ENCODE results near the gene CLEC1A. TPM values are rescaled to one million over a fixed set of nuclear protein-coding genes. Genes with fewer than 3 reads are reported as not detected.
"Not testable (repeated sequence)": the region's sequence is repeated elsewhere in the genome, so short reads cannot be mapped to it uniquely, and the experiment has no call there.

Gene CLEC1A
- total RNA-seq, 1 donor from 2014 or later: 2.2 TPM

DNA sequence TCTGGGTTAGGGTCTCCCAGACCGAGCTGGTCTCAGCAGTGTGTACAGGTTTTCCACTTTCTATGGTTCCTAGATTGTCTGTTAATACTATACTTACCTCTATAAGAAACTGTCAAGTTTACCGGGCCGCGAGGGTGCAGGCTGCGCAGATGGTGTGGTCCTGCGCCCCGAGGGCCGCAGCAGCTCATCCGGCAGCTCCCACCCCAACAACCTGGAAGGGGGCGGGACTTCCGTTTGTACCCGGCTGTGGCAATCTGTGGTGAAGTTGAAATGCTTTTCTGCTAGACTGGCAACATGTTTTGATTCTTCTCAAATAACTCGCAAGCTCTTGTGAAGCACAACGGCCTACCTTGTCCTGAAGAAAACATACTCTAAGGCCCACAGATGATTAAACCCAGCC is 68.3 kb downstream of the CLEC1A start, which contains the start of gene CLEC9A:
CLEC9A (plus strand) TSS at position 237 of the 400 bp plus-strand sequence. CDS start 22,006 bp downstream, outside the sequence.
- DNase-seq (ENCODE audit: extremely low spot score in 2 of 2): no peak
- Histone ChIP-seq H3K36me3 (no peaks in the 10 kb centered on the region), H3K27ac (no peak within 1 kb of the TSS), H3K9me3 (no peaks in the 10 kb centered on the region), H3K27me3 (no peaks in the 10 kb centered on the region), H3K4me3 (no peak within 1 kb of the TSS), H3K4me1 (no peaks in the 10 kb centered on the region)
- intact Hi-C loops (cut with DNase I): loop anchor here (5.0 kb wide), 1 partner anchor 107 kb away; no protein-coding TSS in a partner anchor
- TF ChIP-seq POLR2A (IDR thresholded peaks at IDR 0.05) (no peak), POLR2AphosphoS5 (IDR thresholded peaks at IDR 0.05; ENCODE audit: insufficient read depth in 1 of 2, low read depth in 1 of 2) (no peak)
- TF ChIP-seq, protein P1, sequence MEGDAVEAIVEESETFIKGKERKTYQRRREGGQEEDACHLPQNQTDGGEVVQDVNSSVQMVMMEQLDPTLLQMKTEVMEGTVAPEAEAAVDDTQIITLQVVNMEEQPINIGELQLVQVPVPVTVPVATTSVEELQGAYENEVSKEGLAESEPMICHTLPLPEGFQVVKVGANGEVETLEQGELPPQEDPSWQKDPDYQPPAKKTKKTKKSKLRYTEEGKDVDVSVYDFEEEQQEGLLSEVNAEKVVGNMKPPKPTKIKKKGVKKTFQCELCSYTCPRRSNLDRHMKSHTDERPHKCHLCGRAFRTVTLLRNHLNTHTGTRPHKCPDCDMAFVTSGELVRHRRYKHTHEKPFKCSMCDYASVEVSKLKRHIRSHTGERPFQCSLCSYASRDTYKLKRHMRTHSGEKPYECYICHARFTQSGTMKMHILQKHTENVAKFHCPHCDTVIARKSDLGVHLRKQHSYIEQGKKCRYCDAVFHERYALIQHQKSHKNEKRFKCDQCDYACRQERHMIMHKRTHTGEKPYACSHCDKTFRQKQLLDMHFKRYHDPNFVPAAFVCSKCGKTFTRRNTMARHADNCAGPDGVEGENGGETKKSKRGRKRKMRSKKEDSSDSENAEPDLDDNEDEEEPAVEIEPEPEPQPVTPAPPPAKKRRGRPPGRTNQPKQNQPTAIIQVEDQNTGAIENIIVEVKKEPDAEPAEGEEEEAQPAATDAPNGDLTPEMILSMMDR (IDR thresholded peaks at IDR 0.05): no peak

GRCh38 chr12:10027721-10028120 is 71.1 kb downstream of the CLEC1A start:
- H3K4me1 ChIP-seq: no peaks in the 10 kb centered on the region
- TF ChIP-seq, protein P1 (IDR thresholded peaks at IDR 0.05): no peak
- DNase-seq (ENCODE audit: extremely low spot score in 2 of 2): no peak
- no peaks in the 10 kb centered on the region for H3K27me3 ChIP-seq
- H3K36me3 ChIP-seq: no peaks in the 10 kb centered on the region
- no peak overlapping the region for H3K4me3 ChIP-seq
- no peak overlapping the region for H3K27ac ChIP-seq
- no peaks in the 10 kb centered on the region for H3K9me3 ChIP-seq
- intact Hi-C loops (cut with DNase I): no loop called here

- Histone ChIP-seq H3K9me3 (no peaks in the 10 kb centered on the region), H3K4me1 (no peaks in the 10 kb centered on the region), H3K27me3 (no peaks in the 10 kb centered on the region), H3K36me3 (no peaks in the 10 kb centered on the region), H3K4me3 (no peak overlapping the region), H3K27ac (no peak overlapping the region)
- DNase-seq (ENCODE audit: extremely low spot score in 2 of 2): no peak
- intact Hi-C loops (cut with DNase I): no loop called here
- TF ChIP-seq, protein P1 (IDR thresholded peaks at IDR 0.05): no peak
- no peak for TF ChIP-seq POLR2AphosphoS5 (IDR thresholded peaks at IDR 0.05; ENCODE audit: insufficient read depth in 1 of 2, low read depth in 1 of 2)
Observed at GRCh38 chr12:10027311-10027710, 71.5 kb downstream of the CLEC1A start.

- DNase-seq (ENCODE audit: extremely low spot score in 2 of 2); H3K36me3 ChIP-seq; H3K4me1 ChIP-seq; H3K9me3 ChIP-seq; H3K27ac ChIP-seq; H3K27me3 ChIP-seq; intact Hi-C loops (cut with DNase I); H3K4me3 ChIP-seq: not testable (repeated sequence)
Observed at GRCh38 chr12:10026666-10027065, 72.1 kb downstream of the CLEC1A start.

GRCh38 chr12:10025236-10025635 is 73.5 kb downstream of the CLEC1A start:
- intact Hi-C loops (cut with DNase I): no loop called here

More at GRCh38 chr12:10025236-10025635, 73.5 kb downstream of the CLEC1A start:
- H3K36me3 ChIP-seq: no peaks in the 10 kb centered on the region
- H3K27ac ChIP-seq: no peak overlapping the region
- no peaks in the 10 kb centered on the region for H3K9me3 ChIP-seq
- no peaks in the 10 kb centered on the region for H3K27me3 ChIP-seq
- H3K4me3 ChIP-seq: no peak overlapping the region
- no peaks in the 10 kb centered on the region for H3K4me1 ChIP-seq
- TF ChIP-seq, protein P1 (IDR thresholded peaks at IDR 0.05): no peak
- TF ChIP-seq POLR2A (IDR thresholded peaks at IDR 0.05) (no peak), POLR2AphosphoS5 (IDR thresholded peaks at IDR 0.05; ENCODE audit: insufficient read depth in 1 of 2, low read depth in 1 of 2) (no peak)
- DNase-seq (ENCODE audit: extremely low spot score in 2 of 2): no peak

Data from vagina (tissue), 2 donors.